DND-41 (cell line): ENCODE results near the gene PLPP1.

Source experiments
- EZH2 ChIP-seq: IDR thresholded peaks from 3 replicates; pipeline ENCODE4 v1.6.1; 2012; ENCODE audit warnings: borderline replicate concordance, low read depth, mild to moderate bottlenecking, moderate library complexity, low read length, inconsistent platforms; ENCODE audit not compliant: severe bottlenecking
- TF ChIP-seq, protein P1 (sequence below): IDR thresholded peaks from 2 replicates; pipeline ENCODE4 v1.5.1; 2012; ENCODE audit warnings: borderline replicate concordance, low read length, moderate library complexity, mild to moderate bottlenecking; ENCODE audit not compliant: poor library complexity, severe bottlenecking; ENCODE audit errors: extremely low read depth

GRCh38 chr5:55427157-55427556 lies 107.6 kb downstream of the PLPP1 start:
- TF ChIP-seq EZH2 = no peak
- TF ChIP-seq, protein P1, sequence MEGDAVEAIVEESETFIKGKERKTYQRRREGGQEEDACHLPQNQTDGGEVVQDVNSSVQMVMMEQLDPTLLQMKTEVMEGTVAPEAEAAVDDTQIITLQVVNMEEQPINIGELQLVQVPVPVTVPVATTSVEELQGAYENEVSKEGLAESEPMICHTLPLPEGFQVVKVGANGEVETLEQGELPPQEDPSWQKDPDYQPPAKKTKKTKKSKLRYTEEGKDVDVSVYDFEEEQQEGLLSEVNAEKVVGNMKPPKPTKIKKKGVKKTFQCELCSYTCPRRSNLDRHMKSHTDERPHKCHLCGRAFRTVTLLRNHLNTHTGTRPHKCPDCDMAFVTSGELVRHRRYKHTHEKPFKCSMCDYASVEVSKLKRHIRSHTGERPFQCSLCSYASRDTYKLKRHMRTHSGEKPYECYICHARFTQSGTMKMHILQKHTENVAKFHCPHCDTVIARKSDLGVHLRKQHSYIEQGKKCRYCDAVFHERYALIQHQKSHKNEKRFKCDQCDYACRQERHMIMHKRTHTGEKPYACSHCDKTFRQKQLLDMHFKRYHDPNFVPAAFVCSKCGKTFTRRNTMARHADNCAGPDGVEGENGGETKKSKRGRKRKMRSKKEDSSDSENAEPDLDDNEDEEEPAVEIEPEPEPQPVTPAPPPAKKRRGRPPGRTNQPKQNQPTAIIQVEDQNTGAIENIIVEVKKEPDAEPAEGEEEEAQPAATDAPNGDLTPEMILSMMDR = no peak
